ENCODE measurements around the gene SLC35E3.

Gene SLC35E3

GRCh38 chr12:68762691-68763090 is 16.7 kb downstream of the SLC35E3 start:
- CTCF ChIA-PET = no interaction called here
- POLR2A ChIA-PET = no interaction called here
- no peak for DNase-seq (ENCODE audit: extremely low spot score)
- TF ChIP-seq LEF1 (IDR thresholded peaks at IDR 0.05; ENCODE audit: borderline replicate concordance) = no peak
- no peak for TF ChIP-seq ELF4 (IDR thresholded peaks at IDR 0.05)
- TF ChIP-seq NFRKB (IDR thresholded peaks at IDR 0.05) = no peak
- no peak for TF ChIP-seq ZNF384 (IDR thresholded peaks at IDR 0.05)

- POLR2A ChIA-PET = no interaction called here
- TF ChIP-seq L3MBTL2 (conservative IDR thresholded peaks at IDR 0.05) (no peak), FOXM1 (IDR thresholded peaks at IDR 0.05; ENCODE audit: borderline replicate concordance) (no peak), FOXK2 (IDR thresholded peaks at IDR 0.05) (no peak), SP1 (IDR thresholded peaks at IDR 0.05) (no peak), HDGF (IDR thresholded peaks at IDR 0.05; ENCODE audit: borderline replicate concordance) (no peak)
- CTCF ChIA-PET = no interaction called here
- no peak for DNase-seq (ENCODE audit: extremely low spot score)
These were observed 19.7 kb downstream of the SLC35E3 start for GRCh38 chr12:68765696-68766095.

- ChIA-PET CTCF (no interaction called here), POLR2A (no interaction called here)
- TF ChIP-seq ARNT (IDR thresholded peaks at IDR 0.05) = no peak
- TF ChIP-seq SP1 (IDR thresholded peaks at IDR 0.05) = no peak
- no peak for TF ChIP-seq PKNOX1 (IDR thresholded peaks at IDR 0.05)
- no peak for TF ChIP-seq ZNF384 (IDR thresholded peaks at IDR 0.05)
- no peak for TF ChIP-seq FOXA1 (IDR thresholded peaks at IDR 0.05)
- DNase-seq (ENCODE audit: extremely low spot score) = no peak
These were observed 20.7 kb downstream of the SLC35E3 start for GRCh38 chr12:68766646-68767045.

- POLR2A ChIA-PET = no interaction called here
- TF ChIP-seq SUZ12 (IDR thresholded peaks at IDR 0.05) = no peak
- TF ChIP-seq LEF1 (IDR thresholded peaks at IDR 0.05; ENCODE audit: borderline replicate concordance) = no peak
- no peak for TF ChIP-seq BHLHE40 (IDR thresholded peaks at IDR 0.05; ENCODE audit: borderline replicate concordance)
- no peak for TF ChIP-seq ZNF384 (IDR thresholded peaks at IDR 0.05)
- no peak for TF ChIP-seq HDGF (IDR thresholded peaks at IDR 0.05; ENCODE audit: borderline replicate concordance)
- no peak for TF ChIP-seq PKNOX1 (IDR thresholded peaks at IDR 0.05)
- TF ChIP-seq ELF4 (IDR thresholded peaks at IDR 0.05) = no peak
- TF ChIP-seq L3MBTL2 (conservative IDR thresholded peaks at IDR 0.05) = no peak
- TF ChIP-seq ARNT (IDR thresholded peaks at IDR 0.05) = no peak
- TF ChIP-seq SP1 (IDR thresholded peaks at IDR 0.05) = no peak
- no peak for TF ChIP-seq FOXM1 (IDR thresholded peaks at IDR 0.05; ENCODE audit: borderline replicate concordance)
- DNase-seq (ENCODE audit: extremely low spot score) = no peak
- CTCF ChIA-PET = no interaction called here
These were observed 21.2 kb downstream of the SLC35E3 start for GRCh38 chr12:68767191-68767590.

- ChIA-PET POLR2A (no interaction called here), CTCF (no interaction called here)
- no peak for TF ChIP-seq BHLHE40 (IDR thresholded peaks at IDR 0.05; ENCODE audit: borderline replicate concordance)
- TF ChIP-seq TARDBP (IDR thresholded peaks at IDR 0.05) = no peak
- no peak for TF ChIP-seq PKNOX1 (IDR thresholded peaks at IDR 0.05)
- TF ChIP-seq FOXM1 (IDR thresholded peaks at IDR 0.05; ENCODE audit: borderline replicate concordance) = no peak
- TF ChIP-seq FOXK2 (IDR thresholded peaks at IDR 0.05) = no peak
These were observed 22.5 kb downstream of the SLC35E3 start for GRCh38 chr12:68768431-68768939.

GRCh38 chr12:68769941-68770340 is 24.0 kb downstream of the SLC35E3 start:
- POLR2A ChIA-PET = interaction anchor here (1.5 kb wide), 1 partner anchor 39 kb away, joined by 3 read pairs; no protein-coding TSS in a partner anchor
- CTCF ChIA-PET = no interaction called here
- DNase-seq (ENCODE audit: extremely low spot score) = no peak
- TF ChIP-seq SUZ12 (IDR thresholded peaks at IDR 0.05) (no peak), ARNT (IDR thresholded peaks at IDR 0.05) (no peak), BHLHE40 (IDR thresholded peaks at IDR 0.05; ENCODE audit: borderline replicate concordance) (no peak), TARDBP (IDR thresholded peaks at IDR 0.05) (no peak), ZNF384 (IDR thresholded peaks at IDR 0.05) (no peak), SP1 (IDR thresholded peaks at IDR 0.05) (no peak), LEF1 (IDR thresholded peaks at IDR 0.05; ENCODE audit: borderline replicate concordance) (no peak), HDGF (IDR thresholded peaks at IDR 0.05; ENCODE audit: borderline replicate concordance) (no peak), FOXK2 (IDR thresholded peaks at IDR 0.05) (no peak), ELF4 (IDR thresholded peaks at IDR 0.05) (no peak), NFRKB (IDR thresholded peaks at IDR 0.05) (no peak), FOXM1 (IDR thresholded peaks at IDR 0.05; ENCODE audit: borderline replicate concordance) (no peak)

More at GRCh38 chr12:68768431-68768939, 22.5 kb downstream of the SLC35E3 start:
- DNase-seq (ENCODE audit: extremely low spot score) = no peak

- ChIA-PET CTCF (no interaction called here), POLR2A (interaction anchor here (1.5 kb wide), 2 partner anchors 36 to 37 kb away, joined by 3 to 4 read pairs; partner anchors contain the start of gene MDM2)
- no peak for TF ChIP-seq SUZ12 (IDR thresholded peaks at IDR 0.05)
- no peak for TF ChIP-seq PKNOX1 (IDR thresholded peaks at IDR 0.05)
- TF ChIP-seq ZNF384 (IDR thresholded peaks at IDR 0.05) = no peak
- no peak for TF ChIP-seq HDGF (IDR thresholded peaks at IDR 0.05; ENCODE audit: borderline replicate concordance)
- no peak for TF ChIP-seq TARDBP (IDR thresholded peaks at IDR 0.05)
- DNase-seq (ENCODE audit: extremely low spot score) = no peak
These were observed 25.4 kb downstream of the SLC35E3 start for GRCh38 chr12:68771223-68771925.

All from HEK293T (cell line).